ENCODE data around the gene OPN3.

- TF ChIP-seq EZH2phosphoT487 (IDR thresholded peaks at IDR 0.05; ENCODE audit: borderline replicate concordance, low read depth, low read length): no peak
- TF ChIP-seq, protein P1, sequence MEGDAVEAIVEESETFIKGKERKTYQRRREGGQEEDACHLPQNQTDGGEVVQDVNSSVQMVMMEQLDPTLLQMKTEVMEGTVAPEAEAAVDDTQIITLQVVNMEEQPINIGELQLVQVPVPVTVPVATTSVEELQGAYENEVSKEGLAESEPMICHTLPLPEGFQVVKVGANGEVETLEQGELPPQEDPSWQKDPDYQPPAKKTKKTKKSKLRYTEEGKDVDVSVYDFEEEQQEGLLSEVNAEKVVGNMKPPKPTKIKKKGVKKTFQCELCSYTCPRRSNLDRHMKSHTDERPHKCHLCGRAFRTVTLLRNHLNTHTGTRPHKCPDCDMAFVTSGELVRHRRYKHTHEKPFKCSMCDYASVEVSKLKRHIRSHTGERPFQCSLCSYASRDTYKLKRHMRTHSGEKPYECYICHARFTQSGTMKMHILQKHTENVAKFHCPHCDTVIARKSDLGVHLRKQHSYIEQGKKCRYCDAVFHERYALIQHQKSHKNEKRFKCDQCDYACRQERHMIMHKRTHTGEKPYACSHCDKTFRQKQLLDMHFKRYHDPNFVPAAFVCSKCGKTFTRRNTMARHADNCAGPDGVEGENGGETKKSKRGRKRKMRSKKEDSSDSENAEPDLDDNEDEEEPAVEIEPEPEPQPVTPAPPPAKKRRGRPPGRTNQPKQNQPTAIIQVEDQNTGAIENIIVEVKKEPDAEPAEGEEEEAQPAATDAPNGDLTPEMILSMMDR (conservative IDR thresholded peaks at IDR 0.05; ENCODE audit: low read length): no peak
These were observed 2.6 kb downstream of the OPN3 start for GRCh38 chr1:241637604-241638003.
